ENCODE results near the gene TUNAR.
"Not testable (repeated sequence)": the region's sequence is repeated elsewhere in the genome, so short reads cannot be mapped to it uniquely, and the experiment has no call there.

- TF ChIP-seq CTCF, EP300, POLR2A (IDR thresholded peaks at IDR 0.05): not testable (repeated sequence)
Measured at GRCh38 chr14:95968048-95968447, 91.4 kb downstream of the TUNAR start.
